Upper lobe of right lung (tissue), 1 donor: ENCODE results near the gene BRCA2. TPM values are rescaled to one million over a fixed set of nuclear protein-coding genes. Genes with fewer than 3 reads are reported as not detected.
A peak's percentile ranks its signal among the peaks of the same experiment; 100 is the strongest.

Experiments used
- ATAC-seq: fragments of 200-7000 bp; cut with Tn5 transposase; one replicate; pipeline ENCODE4 v1.9.1; 2020; ENCODE audit warnings: mild to moderate bottlenecking, moderate library complexity
- DNase-seq: peaks from one replicate; pipeline ENCODE4 v3.0.0-alpha.2; 2020
- H3K27ac ChIP-seq: fragments of 200-600 bp; one replicate; pipeline ENCODE4 v1.8.0; 2022
- H3K27me3 ChIP-seq: fragments of 200-600 bp; one replicate; pipeline ENCODE4 v1.8.0; 2022; ENCODE audit warnings: mild to moderate bottlenecking
- H3K36me3 ChIP-seq: fragments of 200-600 bp; one replicate; pipeline ENCODE4 v1.8.0; 2022
- H3K4me1 ChIP-seq: fragments of 200-600 bp; one replicate; pipeline ENCODE4 v1.8.0; 2022
- H3K4me3 ChIP-seq: fragments of 200-600 bp; one replicate; pipeline ENCODE4 v1.8.0; 2022; ENCODE audit warnings: mild to moderate bottlenecking
- H3K9me3 ChIP-seq: fragments of 200-600 bp; one replicate; pipeline ENCODE4 v1.8.0; 2022
- intact Hi-C: fragments of 100-400 bp; cut with DNase I; formaldehyde crosslinking; loops from one replicate; pipeline ENCODE4 v1.11.0; 2022
- long read RNA-seq: library from polyadenylated mRNA; unstranded; transcript quantifications from one replicate; pipeline ENCODE4 v2.0.0, GENCODE V29; 2021
- total RNA-seq: library from RNA; stranded (reverse); fragmentation: NEBNext Ultra II Directional; extraction: Animal tissue kit (Norgen Biotek cat#: 25700); gene quantifications from one replicate; pipeline ENCODE4 v1.2.1, GENCODE V29; 2021
- TF ChIP-seq, protein P1 (sequence below): fragments of 200-600 bp; IDR thresholded peaks from one replicate; pipeline ENCODE4 v1.8.0; 2022; ENCODE audit warnings: antibody characterized with exemption
- donor health status: DM: no; HTN: yes; CAD: no; lungs with severe emphysema.

Gene BRCA2, protein sequence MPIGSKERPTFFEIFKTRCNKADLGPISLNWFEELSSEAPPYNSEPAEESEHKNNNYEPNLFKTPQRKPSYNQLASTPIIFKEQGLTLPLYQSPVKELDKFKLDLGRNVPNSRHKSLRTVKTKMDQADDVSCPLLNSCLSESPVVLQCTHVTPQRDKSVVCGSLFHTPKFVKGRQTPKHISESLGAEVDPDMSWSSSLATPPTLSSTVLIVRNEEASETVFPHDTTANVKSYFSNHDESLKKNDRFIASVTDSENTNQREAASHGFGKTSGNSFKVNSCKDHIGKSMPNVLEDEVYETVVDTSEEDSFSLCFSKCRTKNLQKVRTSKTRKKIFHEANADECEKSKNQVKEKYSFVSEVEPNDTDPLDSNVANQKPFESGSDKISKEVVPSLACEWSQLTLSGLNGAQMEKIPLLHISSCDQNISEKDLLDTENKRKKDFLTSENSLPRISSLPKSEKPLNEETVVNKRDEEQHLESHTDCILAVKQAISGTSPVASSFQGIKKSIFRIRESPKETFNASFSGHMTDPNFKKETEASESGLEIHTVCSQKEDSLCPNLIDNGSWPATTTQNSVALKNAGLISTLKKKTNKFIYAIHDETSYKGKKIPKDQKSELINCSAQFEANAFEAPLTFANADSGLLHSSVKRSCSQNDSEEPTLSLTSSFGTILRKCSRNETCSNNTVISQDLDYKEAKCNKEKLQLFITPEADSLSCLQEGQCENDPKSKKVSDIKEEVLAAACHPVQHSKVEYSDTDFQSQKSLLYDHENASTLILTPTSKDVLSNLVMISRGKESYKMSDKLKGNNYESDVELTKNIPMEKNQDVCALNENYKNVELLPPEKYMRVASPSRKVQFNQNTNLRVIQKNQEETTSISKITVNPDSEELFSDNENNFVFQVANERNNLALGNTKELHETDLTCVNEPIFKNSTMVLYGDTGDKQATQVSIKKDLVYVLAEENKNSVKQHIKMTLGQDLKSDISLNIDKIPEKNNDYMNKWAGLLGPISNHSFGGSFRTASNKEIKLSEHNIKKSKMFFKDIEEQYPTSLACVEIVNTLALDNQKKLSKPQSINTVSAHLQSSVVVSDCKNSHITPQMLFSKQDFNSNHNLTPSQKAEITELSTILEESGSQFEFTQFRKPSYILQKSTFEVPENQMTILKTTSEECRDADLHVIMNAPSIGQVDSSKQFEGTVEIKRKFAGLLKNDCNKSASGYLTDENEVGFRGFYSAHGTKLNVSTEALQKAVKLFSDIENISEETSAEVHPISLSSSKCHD (N-terminal part only)
- 3.6 TPM for total RNA-seq
- long read RNA-seq, partial matches to known transcripts = 3 of 4 reads
- long read RNA-seq, other reads (novel, unspliced or antisense) = 1 of 4 reads

DNA sequence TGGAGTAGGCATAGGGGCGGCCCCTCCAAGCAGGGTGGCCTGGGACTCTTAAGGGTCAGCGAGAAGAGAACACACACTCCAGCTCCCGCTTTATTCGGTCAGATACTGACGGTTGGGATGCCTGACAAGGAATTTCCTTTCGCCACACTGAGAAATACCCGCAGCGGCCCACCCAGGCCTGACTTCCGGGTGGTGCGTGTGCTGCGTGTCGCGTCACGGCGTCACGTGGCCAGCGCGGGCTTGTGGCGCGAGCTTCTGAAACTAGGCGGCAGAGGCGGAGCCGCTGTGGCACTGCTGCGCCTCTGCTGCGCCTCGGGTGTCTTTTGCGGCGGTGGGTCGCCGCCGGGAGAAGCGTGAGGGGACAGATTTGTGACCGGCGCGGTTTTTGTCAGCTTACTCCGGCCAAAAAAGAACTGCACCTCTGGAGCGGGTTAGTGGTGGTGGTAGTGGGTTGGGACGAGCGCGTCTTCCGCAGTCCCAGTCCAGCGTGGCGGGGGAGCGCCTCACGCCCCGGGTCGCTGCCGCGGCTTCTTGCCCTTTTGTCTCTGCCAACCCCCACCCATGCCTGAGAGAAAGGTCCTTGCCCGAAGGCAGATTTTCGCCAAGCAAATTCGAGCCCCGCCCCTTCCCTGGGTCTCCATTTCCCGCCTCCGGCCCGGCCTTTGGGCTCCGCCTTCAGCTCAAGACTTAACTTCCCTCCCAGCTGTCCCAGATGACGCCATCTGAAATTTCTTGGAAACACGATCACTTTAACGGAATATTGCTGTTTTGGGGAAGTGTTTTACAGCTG lies at the start of gene BRCA2, which contains the start of gene ZAR1L:
BRCA2 (plus strand) TSS at position 271 of the 790 bp plus-strand sequence. CDS start 953 bp downstream, outside the sequence.
ZAR1L (minus strand) TSS at position 126 of the 790 bp plus-strand sequence. CDS start 3,438 bp downstream, outside the sequence.
- H3K9me3 ChIP-seq = no peaks in the 10 kb centered on the region
- ATAC-seq = peak; percentile 97
- intact Hi-C loops = no loop called here
- peak within 1 kb of the TSS; percentile 88 for H3K4me3 ChIP-seq
- TF ChIP-seq, protein P1, sequence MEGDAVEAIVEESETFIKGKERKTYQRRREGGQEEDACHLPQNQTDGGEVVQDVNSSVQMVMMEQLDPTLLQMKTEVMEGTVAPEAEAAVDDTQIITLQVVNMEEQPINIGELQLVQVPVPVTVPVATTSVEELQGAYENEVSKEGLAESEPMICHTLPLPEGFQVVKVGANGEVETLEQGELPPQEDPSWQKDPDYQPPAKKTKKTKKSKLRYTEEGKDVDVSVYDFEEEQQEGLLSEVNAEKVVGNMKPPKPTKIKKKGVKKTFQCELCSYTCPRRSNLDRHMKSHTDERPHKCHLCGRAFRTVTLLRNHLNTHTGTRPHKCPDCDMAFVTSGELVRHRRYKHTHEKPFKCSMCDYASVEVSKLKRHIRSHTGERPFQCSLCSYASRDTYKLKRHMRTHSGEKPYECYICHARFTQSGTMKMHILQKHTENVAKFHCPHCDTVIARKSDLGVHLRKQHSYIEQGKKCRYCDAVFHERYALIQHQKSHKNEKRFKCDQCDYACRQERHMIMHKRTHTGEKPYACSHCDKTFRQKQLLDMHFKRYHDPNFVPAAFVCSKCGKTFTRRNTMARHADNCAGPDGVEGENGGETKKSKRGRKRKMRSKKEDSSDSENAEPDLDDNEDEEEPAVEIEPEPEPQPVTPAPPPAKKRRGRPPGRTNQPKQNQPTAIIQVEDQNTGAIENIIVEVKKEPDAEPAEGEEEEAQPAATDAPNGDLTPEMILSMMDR = no peak
- peaks cover 9% of the 10 kb centered on the region for H3K4me1 ChIP-seq
- H3K27me3 ChIP-seq = no peaks in the 10 kb centered on the region
- peak; percentile 95 for DNase-seq
- H3K27ac ChIP-seq = peak within 1 kb of the TSS; percentile 99
- no peaks in the 10 kb centered on the region for H3K36me3 ChIP-seq

GRCh38 chr13:32265726-32266125 lies 49.6 kb upstream of the BRCA2 start:
- H3K4me3 ChIP-seq = no peak overlapping the region
- peaks cover 55% of the 10 kb centered on the region for H3K36me3 ChIP-seq
- H3K4me1 ChIP-seq = peaks cover 17% of the 10 kb centered on the region
- no peaks in the 10 kb centered on the region for H3K27me3 ChIP-seq
- intact Hi-C loops = no loop called here
- ATAC-seq (no peak), DNase-seq (no peak)
- H3K9me3 ChIP-seq = no peaks in the 10 kb centered on the region
- peak overlapping the region; percentile 25 for H3K27ac ChIP-seq
- TF ChIP-seq, protein P1 = no peak

- no peak for ATAC-seq
- no peak overlapping the region for H3K27ac ChIP-seq
- H3K27me3 ChIP-seq = no peaks in the 10 kb centered on the region
- H3K4me3 ChIP-seq = no peak overlapping the region
- H3K36me3 ChIP-seq = peaks cover 59% of the 10 kb centered on the region
- no peak for DNase-seq
- intact Hi-C loops = no loop called here
- H3K9me3 ChIP-seq = no peaks in the 10 kb centered on the region
- TF ChIP-seq, protein P1 = no peak
- H3K4me1 ChIP-seq = peaks cover 13% of the 10 kb centered on the region
These were observed 49.2 kb upstream of the BRCA2 start for GRCh38 chr13:32266130-32266529.

- no peak overlapping the region for H3K4me3 ChIP-seq
- peak; percentile 69 for DNase-seq
- H3K36me3 ChIP-seq = peaks cover 55% of the 10 kb centered on the region
- H3K9me3 ChIP-seq = no peaks in the 10 kb centered on the region
- TF ChIP-seq, protein P1 = peak; percentile 69
- no peaks in the 10 kb centered on the region for H3K4me1 ChIP-seq
- H3K27me3 ChIP-seq = no peaks in the 10 kb centered on the region
- intact Hi-C loops = no loop called here
- ATAC-seq = peak; percentile 90
- no peak overlapping the region for H3K27ac ChIP-seq
These were observed 47.4 kb upstream of the BRCA2 start for GRCh38 chr13:32267836-32268439.
